Small intestine (tissue), 7 donors: ENCODE results near the gene SDF2. TPM values are rescaled to one million over a fixed set of nuclear protein-coding genes. Genes with fewer than 3 reads are reported as not detected.
A peak's percentile ranks its signal among the peaks of the same experiment; 100 is the strongest.
"Not testable (repeated sequence)": the region's sequence is repeated elsewhere in the genome, so short reads cannot be mapped to it uniquely, and the experiment has no call there.

Experiments used
- DNase-seq, 2 donors: peaks; one replicate each; pipeline versions ENCODE4 v3.0.0 to v3.0.0-alpha.2; 2013
- FAIRE-seq: peaks from 2 replicates; lab custom pipeline; 2012; peaks lifted over from hg19 to GRCh38; lab: Jason Lieb, UNC
- H3K27ac ChIP-seq, 3 donors: one replicate each; pipeline ENCODE4 v1.5.1; 2013; ENCODE audit warnings: low read length in 2 of 3, mild to moderate bottlenecking in 2 of 3, control low read depth in 1 of 3, inconsistent platforms in 1 of 3, low read depth in 1 of 3, moderate library complexity in 1 of 3
- H3K27me3 ChIP-seq, 3 donors: one replicate each; pipeline ENCODE4 v1.6.1; 2013; ENCODE audit warnings: low read length in 3 of 3, inconsistent platforms in 1 of 3; ENCODE audit not compliant: control insufficient read depth in 3 of 3, insufficient read depth in 3 of 3
- H3K36me3 ChIP-seq, 3 donors: one replicate each; pipeline ENCODE4 v1.6.1; 2013; ENCODE audit warnings: low read length in 3 of 3, inconsistent platforms in 1 of 3, low read depth in 1 of 3, mild to moderate bottlenecking in 1 of 3, moderate library complexity in 1 of 3; ENCODE audit not compliant: control insufficient read depth in 3 of 3, insufficient read depth in 2 of 3
- H3K4me1 ChIP-seq, 3 donors: one replicate each; pipeline ENCODE4 v1.6.1; 2013; ENCODE audit warnings: low read length in 2 of 3, inconsistent platforms in 1 of 3, low read depth in 1 of 3, mild to moderate bottlenecking in 1 of 3, moderate library complexity in 1 of 3; ENCODE audit not compliant: control insufficient read depth in 3 of 3, insufficient read depth in 2 of 3
- H3K4me3 ChIP-seq, 3 donors: one replicate each; pipeline ENCODE4 v1.5.1; 2013; ENCODE audit warnings: low read length in 3 of 3, control low read depth in 1 of 3, inconsistent platforms in 1 of 3, low read depth in 1 of 3, mild to moderate bottlenecking in 1 of 3, moderate library complexity in 1 of 3
- H3K9me3 ChIP-seq, 2 donors: one replicate each; pipeline ENCODE4 v1.6.1; 2013; ENCODE audit warnings: low read depth in 1 of 2, low read length in 1 of 2; ENCODE audit not compliant: control insufficient read depth in 2 of 2, insufficient read depth in 1 of 2
- WGBS, 3 donors: extraction: QIAGEN DNeasy Blood & Tissue Kit; methylation state at CpG; one replicate each; pipeline ENCODE4 v1.1.7; 2013; 5-methylcytosine and 5-hydroxymethylcytosine counted together
- polyA plus RNA-seq, 4 donors: library from polyadenylated mRNA; stranded (reverse) in 3 of 4; unstranded in 1 of 4; fragments of 200-250 nt in 3 of 4; fragments of 120-200 nt in 1 of 4; gene quantifications; one replicate each; pipeline versions ENCODE4 v1.2.1 to v1.2.3, GENCODE V29; 2013
- donor health status: healthy with polysubstance abuse.
- donor health status: control.
- donor health status: control.
- donor health status: Bipolar disorder and iron deficiency.
- donor health status: healthy.

SDF2 gene
- polyA plus RNA-seq, 4 donors: 45.4 to 61.8 (median 49.6) TPM

DNA sequence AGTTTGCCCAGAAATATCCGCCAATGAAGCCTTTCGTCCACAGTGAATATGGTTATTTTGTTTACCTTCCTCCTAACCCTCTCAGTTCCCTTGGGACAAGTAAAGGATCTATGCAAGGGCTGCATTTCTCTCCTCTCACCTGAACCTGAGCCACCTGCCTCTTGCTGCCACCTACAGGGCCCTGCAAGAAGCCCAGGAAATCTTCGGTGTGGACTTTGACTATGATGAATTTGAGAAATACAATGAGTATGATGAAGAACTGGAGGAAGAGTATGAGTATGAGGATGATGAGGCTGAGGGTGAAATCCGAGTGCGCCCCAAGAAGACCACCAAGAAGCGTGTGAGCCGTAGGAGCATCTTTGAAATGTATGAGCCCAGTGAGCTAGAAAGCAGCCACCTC lies 14.3 kb upstream of the SDF2 start:
- 74 to 81% (median 78%) methylated on average over 7 of the region's 7 CpGs for WGBS, 3 donors
- FAIRE-seq: no peak
- H3K36me3 ChIP-seq: peaks cover 36 to 79% (median 51%) of the 10 kb centered on the region in 3 donors
- peak; percentile 44 to 63 for DNase-seq
- no peak overlapping the region for H3K4me3 ChIP-seq
- no peaks in the 10 kb centered on the region for H3K4me1 ChIP-seq
- H3K9me3 ChIP-seq: no peaks in the 10 kb centered on the region
- H3K27me3 ChIP-seq: no peaks in the 10 kb centered on the region
- H3K27ac ChIP-seq: no peak overlapping the region

DNA sequence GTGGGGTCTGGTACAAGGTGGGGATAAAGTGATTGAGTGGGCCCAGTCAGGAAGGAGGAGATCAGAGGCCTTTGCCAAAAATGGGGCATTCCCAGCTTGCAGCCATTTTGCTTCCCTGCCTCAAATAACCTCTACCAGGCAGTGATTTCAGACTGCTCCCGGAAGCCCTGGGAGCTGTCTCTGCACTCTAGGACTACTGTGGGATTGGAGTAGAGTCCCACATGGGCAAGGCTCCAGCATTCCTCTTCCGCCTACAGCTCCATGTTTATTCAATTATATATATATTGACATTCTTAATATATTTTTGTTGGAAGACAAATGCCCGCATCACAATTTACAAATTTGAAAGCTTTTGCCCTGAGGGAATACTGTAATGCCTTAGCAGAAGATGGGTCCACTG lies 13.8 kb upstream of the SDF2 start:
- FAIRE-seq: no peak
- H3K4me1 ChIP-seq: no peaks in the 10 kb centered on the region
- no peak for DNase-seq
- peaks cover 36 to 77% (median 46%) of the 10 kb centered on the region in 3 donors for H3K36me3 ChIP-seq
- no peak overlapping the region for H3K4me3 ChIP-seq
- H3K27ac ChIP-seq: no peak overlapping the region
- no peaks in the 10 kb centered on the region for H3K9me3 ChIP-seq
- 77 to 95% (median 88%) methylated on average over 3 of the region's 3 CpGs for WGBS, 3 donors
- H3K27me3 ChIP-seq: no peaks in the 10 kb centered on the region

- no peak overlapping the region for H3K27ac ChIP-seq
- H3K4me1 ChIP-seq: peaks cover 0 to under 1% (median 0%) of the 10 kb centered on the region in 3 donors
- peaks cover 8 to 52% (median 19%) of the 10 kb centered on the region in 3 donors for H3K36me3 ChIP-seq
- no peak overlapping the region for H3K4me3 ChIP-seq
- DNase-seq (no peak), FAIRE-seq (no peak)
- WGBS, 3 donors: 90 to 96% (median 91%) methylated on average over 1 of the region's 1 CpG
- no peaks in the 10 kb centered on the region for H3K9me3 ChIP-seq
- no peaks in the 10 kb centered on the region for H3K27me3 ChIP-seq
These were observed 8.2 kb upstream of the SDF2 start for GRCh38 chr17:28669918-28670317.

- FAIRE-seq: no peak
- Histone ChIP-seq H3K9me3 (no peaks in the 10 kb centered on the region), H3K4me1 (peaks cover 4 to 10% (median 6%) of the 10 kb centered on the region in 3 donors), H3K36me3 (peaks cover 0 to 41% (median 9%) of the 10 kb centered on the region in 3 donors), H3K4me3 (no peak overlapping the region), H3K27me3 (no peaks in the 10 kb centered on the region), H3K27ac (no peak overlapping the region)
- WGBS, 3 donors: 92 to 96% (median 95%) methylated on average over 1 of the region's 1 CpG
- DNase-seq: no peak
These were observed 6.2 kb upstream of the SDF2 start for GRCh38 chr17:28667870-28668269.

DNA sequence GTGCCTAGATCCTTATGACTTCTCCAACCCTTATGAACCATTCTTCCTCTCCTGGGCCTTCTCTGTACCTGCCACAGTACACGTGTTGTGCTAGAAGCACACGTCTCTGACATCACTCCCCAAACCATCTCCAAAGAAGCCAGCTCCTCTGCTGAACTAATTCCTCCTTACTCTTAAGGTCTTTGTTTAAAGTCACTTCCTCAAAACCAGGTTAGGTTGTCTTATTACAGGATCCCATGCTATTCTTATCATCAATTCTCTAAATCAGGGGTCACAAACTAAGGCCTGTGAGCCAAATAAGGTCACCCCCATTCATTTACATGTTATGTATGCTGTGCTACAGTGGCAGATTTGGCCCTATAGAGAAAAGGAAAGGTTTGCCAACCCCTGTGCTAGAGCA lies 4.3 kb upstream of the SDF2 start:
- no peak for FAIRE-seq
- no peak for DNase-seq
- peaks cover 0 to 34% (median 2%) of the 10 kb centered on the region in 3 donors for H3K36me3 ChIP-seq
- H3K27ac ChIP-seq: no peak overlapping the region
- no peak overlapping the region for H3K4me3 ChIP-seq
- peaks cover 4 to 12% (median 9%) of the 10 kb centered on the region in 3 donors for H3K4me1 ChIP-seq
- H3K9me3 ChIP-seq: no peaks in the 10 kb centered on the region
- 66 to 88% (median 74%) methylated on average over 2 of the region's 2 CpGs for WGBS, 3 donors
- H3K27me3 ChIP-seq: no peaks in the 10 kb centered on the region

- Histone ChIP-seq H3K27ac (no peak overlapping the region), H3K9me3 (peaks cover 0 to 7% of the 10 kb centered on the region in 2 donors), H3K36me3 (peaks cover 2 to 31% (median 4%) of the 10 kb centered on the region in 3 donors), H3K4me1 (peaks cover 4 to 13% (median 10%) of the 10 kb centered on the region in 3 donors), H3K4me3 (no peak overlapping the region), H3K27me3 (no peaks in the 10 kb centered on the region)
- FAIRE-seq: no peak
- no peak for DNase-seq
These were observed 2.0 kb upstream of the SDF2 start for GRCh38 chr17:28663723-28664122.

- Histone ChIP-seq H3K4me1 (peaks cover 4 to 13% (median 10%) of the 10 kb centered on the region in 3 donors), H3K27ac (peak overlapping the region; percentile 90 to 99 (median 96)), H3K36me3 (peaks cover 2 to 31% (median 4%) of the 10 kb centered on the region in 3 donors), H3K4me3 (peak overlapping the region; percentile 76 to 99 (median 94)), H3K9me3 (peaks cover 0 to 9% of the 10 kb centered on the region in 2 donors), H3K27me3 (no peaks in the 10 kb centered on the region)
- WGBS, 3 donors: 0% methylated on average over 10 of the region's 10 CpGs
- DNase-seq (no peak), FAIRE-seq (no peak)
These were observed 772 bp upstream of the SDF2 start for GRCh38 chr17:28662527-28662829.

GRCh38 chr17:28659497-28659881 lies 2.2 kb downstream of the SDF2 start:
- not testable (repeated sequence) for H3K4me3 ChIP-seq, H3K9me3 ChIP-seq, H3K27me3 ChIP-seq, H3K27ac ChIP-seq, H3K4me1 ChIP-seq, FAIRE-seq, DNase-seq
- peaks cover 4 to 36% (median 4%) of the 10 kb centered on the region in 3 donors for H3K36me3 ChIP-seq
- 97 to 100% (median 97%) methylated on average over 23 of the region's 23 CpGs for WGBS, 3 donors
